NCI-H1694 (cell line): ENCODE results near the gene SYCE1.
"Not testable (repeated sequence)": the region's sequence is repeated elsewhere in the genome, so short reads cannot be mapped to it uniquely, and the experiment has no call there.

Experiments used
- DNase-seq: peaks from one replicate; lab custom pipeline; 2025; lab: John Stamatoyannopoulos, UW

Gene SYCE1

GRCh38 chr10:133557381-133557780 is 8.0 kb downstream of the SYCE1 start:
- DNase-seq: no peak

DNA sequence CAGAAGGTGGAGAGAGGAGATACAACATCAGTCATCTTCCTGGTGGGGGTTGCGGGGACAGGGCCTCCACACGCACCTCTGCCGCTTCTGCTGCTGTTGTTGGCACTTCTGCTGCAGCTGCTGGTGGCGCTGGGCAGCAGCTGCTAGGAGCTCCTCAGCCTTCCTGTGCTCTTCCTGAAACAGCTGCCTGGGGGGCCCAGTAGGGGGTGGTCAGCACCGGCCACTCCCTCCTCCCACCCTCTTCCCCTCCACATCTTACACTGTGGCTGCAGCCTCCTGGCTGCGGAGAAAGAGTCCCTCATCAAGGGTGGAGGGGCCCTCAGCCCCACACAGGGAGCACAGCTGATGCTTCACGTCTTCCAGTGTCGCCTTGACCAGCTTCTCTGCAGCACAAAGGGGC is 9.9 kb downstream of the SYCE1 start:
- DNase-seq: no peak

DNA sequence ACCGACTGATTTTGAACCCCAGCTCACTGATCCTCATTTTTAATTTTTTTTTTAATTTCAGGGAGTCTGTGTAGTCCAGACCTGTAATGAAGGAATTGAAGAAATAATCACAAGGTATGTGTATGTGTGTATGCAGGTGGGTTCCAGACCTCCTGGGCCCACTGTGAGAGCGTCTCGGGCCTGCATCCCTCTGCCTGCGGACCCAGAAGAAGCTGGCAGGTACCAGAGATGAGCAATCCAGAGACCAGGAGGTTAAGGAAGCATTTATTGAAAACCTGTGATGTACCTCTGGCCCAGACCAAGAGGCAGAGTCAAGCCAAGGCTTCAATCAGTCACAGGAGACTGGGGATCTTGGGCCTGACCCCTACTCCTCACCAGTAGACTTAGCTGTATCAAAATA is 10.8 kb downstream of the SYCE1 start:
- DNase-seq: no peak

DNA sequence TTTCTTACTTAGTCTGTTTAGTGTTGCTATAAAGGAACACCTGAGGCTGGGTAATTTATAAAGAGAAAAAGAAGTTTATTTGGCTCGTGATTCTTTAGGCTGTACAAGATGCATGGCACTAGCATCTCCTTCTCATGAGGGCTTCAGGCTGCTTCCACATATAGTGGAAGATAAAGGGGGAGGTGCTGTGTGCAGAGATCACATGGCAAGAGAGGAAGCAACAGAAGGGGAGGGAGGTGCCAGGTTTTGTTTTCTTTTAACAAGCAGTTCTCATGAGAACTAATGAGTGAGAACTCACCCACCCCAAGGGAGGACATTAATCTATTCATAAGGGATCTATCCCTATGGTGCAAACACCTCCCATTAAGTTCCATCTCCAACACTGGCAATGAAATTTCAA is 20.9 kb downstream of the SYCE1 start:
- no peak for DNase-seq

GRCh38 chr10:133541441-133541975 is 23.9 kb downstream of the SYCE1 start:
- DNase-seq: not testable (repeated sequence)

GRCh38 chr10:133537546-133538545 is 27.5 kb downstream of the SYCE1 start:
- no peak for DNase-seq

- DNase-seq: no peak
Measured at GRCh38 chr10:133536198-133536597, 29.2 kb downstream of the SYCE1 start.

- no peak for DNase-seq
Measured at GRCh38 chr10:133534417-133534816, 31.0 kb downstream of the SYCE1 start.

- no peak for DNase-seq
Measured at GRCh38 chr10:133532871-133533270, 32.5 kb downstream of the SYCE1 start.

- DNase-seq: no peak
Measured at GRCh38 chr10:133530506-133530905, 34.9 kb downstream of the SYCE1 start.

- DNase-seq: no peak
Measured at GRCh38 chr10:133529576-133529946, 35.8 kb downstream of the SYCE1 start.

- no peak for DNase-seq
Measured at GRCh38 chr10:133528845-133529575, 36.4 kb downstream of the SYCE1 start.

DNA sequence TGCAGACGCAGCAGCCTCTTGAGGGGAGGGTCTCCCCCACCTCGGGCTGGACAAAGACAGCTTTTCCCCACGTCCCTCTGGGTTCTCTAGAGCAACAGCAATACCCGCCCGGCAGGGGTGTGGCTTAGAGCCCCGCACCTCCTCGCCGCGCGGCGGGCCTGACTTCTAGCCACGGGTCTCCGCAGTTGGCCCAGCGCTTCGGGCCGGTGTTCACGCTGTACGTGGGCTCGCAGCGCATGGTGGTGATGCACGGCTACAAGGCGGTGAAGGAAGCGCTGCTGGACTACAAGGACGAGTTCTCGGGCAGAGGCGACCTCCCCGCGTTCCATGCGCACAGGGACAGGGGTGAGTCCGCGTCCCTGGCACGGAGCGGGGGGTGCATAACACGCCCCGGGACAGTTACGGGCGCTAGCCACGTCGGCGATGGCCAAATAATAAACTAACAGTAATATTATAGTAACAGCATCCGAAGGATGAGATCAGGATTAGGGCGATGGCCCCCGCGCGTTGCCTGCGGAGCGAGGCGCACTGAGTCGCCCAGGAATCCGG is 37.0 kb downstream of the SYCE1 start:
- DNase-seq: no peak

GRCh38 chr10:133527771-133528271 is 37.6 kb downstream of the SYCE1 start:
- no peak for DNase-seq

DNA sequence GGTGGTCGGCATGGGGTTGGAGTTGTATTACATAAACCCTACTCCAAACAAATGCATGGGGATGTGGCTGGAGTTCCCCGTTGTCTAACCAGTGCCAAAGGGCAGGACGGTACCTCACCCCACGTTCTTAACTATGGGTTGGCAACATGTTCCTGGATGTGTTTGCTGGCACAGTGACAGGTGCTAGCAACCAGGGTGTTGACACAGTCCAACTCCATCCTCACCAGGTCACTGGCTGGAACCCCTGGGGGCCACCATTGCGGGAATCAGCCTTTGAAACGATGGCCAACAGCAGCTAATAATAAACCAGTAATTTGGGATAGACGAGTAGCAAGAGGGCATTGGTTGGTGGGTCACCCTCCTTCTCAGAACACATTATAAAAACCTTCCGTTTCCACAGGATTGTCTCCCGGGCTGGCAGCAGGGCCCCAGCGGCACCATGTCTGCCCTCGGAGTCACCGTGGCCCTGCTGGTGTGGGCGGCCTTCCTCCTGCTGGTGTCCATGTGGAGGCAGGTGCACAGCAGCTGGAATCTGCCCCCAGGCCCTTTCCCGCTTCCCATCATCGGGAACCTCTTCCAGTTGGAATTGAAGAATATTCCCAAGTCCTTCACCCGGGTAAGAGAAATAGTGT is 38.3 kb downstream of the SYCE1 start, which contains the start of gene CYP2E1:
CYP2E1 (plus strand) TSS at position 407 of the 632 bp plus-strand sequence; CDS start at position 440, 33 bp downstream.
- DNase-seq: no peak

- DNase-seq: no peak
Measured at GRCh38 chr10:133525444-133525843, 39.9 kb downstream of the SYCE1 start.

DNA sequence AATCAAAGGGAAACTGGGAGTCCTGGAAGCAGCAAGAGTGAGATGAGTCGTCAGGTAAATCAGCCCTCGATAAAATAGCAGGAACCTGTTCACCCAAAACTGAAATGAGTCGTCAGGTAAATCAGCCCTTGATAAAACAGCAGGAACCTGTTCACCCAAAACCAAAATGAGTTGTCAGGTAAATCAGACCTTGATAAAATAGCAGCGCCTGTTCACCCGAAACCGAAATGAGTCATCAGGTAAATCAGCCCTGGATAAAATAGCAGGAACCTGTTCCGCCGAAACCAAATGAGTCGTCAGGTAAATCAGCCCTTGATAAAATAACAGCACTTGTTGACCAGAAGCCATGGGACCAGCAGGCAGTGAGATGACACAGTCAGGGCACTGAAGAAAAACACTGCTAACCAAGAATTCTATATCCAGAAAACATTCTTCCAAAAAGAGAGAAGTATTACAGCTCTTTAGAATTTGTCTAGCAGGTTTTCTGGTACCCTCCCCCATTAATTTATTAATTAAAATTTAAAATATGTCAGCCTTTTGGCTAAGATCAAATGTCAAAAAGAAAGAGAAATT is 41.7 kb downstream of the SYCE1 start:
- no peak for DNase-seq

DNA sequence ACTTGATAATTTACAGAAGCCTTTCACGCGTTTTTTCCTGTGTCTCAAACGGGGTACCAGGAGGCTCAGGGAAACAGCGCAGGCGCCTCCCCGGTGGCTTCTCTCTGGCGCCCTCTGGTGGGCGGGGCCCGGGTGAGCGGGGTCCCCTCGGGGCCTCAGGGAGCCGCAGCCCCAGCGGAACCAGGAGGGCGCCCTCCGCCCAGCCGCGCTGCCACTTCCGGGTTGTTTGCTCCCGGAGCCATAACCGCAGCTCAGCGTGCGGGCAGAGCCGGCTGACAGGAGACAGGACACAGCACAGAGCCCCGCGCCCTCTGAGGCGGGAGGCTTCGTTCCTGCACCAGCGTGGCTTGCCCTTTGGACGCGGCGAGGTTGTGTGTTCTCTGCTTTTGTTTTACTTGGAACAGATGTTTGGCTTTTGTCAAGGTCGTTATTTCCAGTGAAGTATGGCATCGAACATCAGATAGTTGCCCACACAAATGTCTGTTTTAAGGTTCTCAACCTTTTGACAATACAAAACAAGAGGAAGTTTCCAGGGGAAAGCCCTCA is 45.1 kb downstream of the SYCE1 start:
- peak; percentile 6 for DNase-seq

GRCh38 chr10:133518517-133518916 is 46.9 kb downstream of the SYCE1 start:
- not testable (repeated sequence) for DNase-seq

DNA sequence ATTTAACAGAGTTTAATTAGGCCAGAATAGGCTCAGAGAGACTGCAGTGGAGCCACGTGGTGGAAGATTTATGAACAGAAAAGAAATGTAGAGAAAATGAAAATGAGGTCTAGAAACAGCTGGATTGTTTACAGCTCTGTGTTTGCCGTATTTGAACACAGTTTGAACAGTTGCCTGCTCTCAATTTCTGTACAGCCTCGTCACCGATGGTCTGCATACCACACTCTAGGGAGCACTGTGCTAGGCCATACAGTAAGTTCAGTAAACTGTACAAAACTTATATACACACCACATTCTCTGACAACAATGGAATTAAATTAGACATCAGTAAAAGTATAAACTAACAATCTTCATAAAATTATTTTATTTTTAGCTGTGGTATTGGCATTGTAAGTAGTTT is 49.3 kb downstream of the SYCE1 start:
- DNase-seq: no peak

DNA sequence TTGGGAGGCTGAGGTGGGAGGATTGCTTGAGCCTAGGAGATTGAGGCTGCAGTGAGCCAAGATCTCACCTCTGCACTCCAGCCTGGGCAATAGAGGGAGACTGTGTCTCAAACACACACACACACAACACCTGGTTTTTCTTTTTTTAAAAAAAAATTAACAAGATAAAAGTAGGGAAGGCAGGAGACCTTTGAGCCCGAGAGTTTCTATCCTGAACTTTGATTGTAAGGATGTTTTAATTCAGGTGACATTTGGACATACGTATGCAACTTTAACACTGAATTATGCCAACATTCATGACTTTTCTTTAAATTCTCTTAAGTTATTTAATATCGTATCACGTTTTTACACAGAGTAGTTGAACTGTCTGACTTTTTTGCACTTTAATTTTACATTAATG is 49.9 kb downstream of the SYCE1 start:
- no peak for DNase-seq
